Lower leg skin (tissue), 3 donors: ENCODE measurements around the gene SCP2.

Experiments
- POLR2A ChIP-seq, 2 donors: fragments of 450-650 bp; IDR thresholded peaks; one replicate each; pipeline ENCODE4 v1.6.1; 2016 to 2017; ENCODE audit warnings: antibody characterized with exemption in 2 of 2, mild to moderate bottlenecking in 1 of 2, moderate library complexity in 1 of 2
- TF ChIP-seq, protein P1 (sequence below), 3 donors: fragments of 450-650 bp; IDR thresholded peaks; one replicate each; pipeline ENCODE4 v1.5.1; 2016; ENCODE audit warnings: antibody characterized with exemption in 3 of 3, mild to moderate bottlenecking in 3 of 3, moderate library complexity in 2 of 3

DNA sequence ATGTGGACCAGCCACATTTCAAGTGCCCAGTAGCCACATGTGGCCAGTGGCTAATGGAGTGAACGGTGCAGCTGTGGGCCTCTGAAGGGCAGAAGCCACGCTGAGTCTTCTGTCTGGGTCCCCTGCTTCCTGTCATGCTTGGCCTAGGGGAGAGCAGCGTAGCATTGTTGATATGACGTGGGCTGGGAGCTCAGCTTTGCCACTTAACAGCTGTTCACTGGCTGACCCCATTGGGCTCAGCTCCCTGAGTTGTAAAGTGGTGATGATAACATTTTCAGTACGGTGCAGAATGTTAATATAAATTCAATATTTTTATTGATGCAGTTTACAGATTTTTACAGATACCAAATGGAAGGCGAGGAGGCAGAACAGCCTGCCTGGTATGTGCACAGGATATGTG is 139.4 kb downstream of the SCP2 start:
- TF ChIP-seq, protein P1, sequence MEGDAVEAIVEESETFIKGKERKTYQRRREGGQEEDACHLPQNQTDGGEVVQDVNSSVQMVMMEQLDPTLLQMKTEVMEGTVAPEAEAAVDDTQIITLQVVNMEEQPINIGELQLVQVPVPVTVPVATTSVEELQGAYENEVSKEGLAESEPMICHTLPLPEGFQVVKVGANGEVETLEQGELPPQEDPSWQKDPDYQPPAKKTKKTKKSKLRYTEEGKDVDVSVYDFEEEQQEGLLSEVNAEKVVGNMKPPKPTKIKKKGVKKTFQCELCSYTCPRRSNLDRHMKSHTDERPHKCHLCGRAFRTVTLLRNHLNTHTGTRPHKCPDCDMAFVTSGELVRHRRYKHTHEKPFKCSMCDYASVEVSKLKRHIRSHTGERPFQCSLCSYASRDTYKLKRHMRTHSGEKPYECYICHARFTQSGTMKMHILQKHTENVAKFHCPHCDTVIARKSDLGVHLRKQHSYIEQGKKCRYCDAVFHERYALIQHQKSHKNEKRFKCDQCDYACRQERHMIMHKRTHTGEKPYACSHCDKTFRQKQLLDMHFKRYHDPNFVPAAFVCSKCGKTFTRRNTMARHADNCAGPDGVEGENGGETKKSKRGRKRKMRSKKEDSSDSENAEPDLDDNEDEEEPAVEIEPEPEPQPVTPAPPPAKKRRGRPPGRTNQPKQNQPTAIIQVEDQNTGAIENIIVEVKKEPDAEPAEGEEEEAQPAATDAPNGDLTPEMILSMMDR (IDR thresholded peaks at IDR 0.05): no peak
- TF ChIP-seq POLR2A (IDR thresholded peaks at IDR 0.05): no peak
